Measurements from ENCODE around the gene SLCO1B1.

GRCh38 chr12:21190016-21190415, 59.0 kb downstream of the SLCO1B1 start:
- TF ChIP-seq, protein P1, sequence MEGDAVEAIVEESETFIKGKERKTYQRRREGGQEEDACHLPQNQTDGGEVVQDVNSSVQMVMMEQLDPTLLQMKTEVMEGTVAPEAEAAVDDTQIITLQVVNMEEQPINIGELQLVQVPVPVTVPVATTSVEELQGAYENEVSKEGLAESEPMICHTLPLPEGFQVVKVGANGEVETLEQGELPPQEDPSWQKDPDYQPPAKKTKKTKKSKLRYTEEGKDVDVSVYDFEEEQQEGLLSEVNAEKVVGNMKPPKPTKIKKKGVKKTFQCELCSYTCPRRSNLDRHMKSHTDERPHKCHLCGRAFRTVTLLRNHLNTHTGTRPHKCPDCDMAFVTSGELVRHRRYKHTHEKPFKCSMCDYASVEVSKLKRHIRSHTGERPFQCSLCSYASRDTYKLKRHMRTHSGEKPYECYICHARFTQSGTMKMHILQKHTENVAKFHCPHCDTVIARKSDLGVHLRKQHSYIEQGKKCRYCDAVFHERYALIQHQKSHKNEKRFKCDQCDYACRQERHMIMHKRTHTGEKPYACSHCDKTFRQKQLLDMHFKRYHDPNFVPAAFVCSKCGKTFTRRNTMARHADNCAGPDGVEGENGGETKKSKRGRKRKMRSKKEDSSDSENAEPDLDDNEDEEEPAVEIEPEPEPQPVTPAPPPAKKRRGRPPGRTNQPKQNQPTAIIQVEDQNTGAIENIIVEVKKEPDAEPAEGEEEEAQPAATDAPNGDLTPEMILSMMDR (conservative IDR thresholded peaks at IDR 0.05; ENCODE audit: low read length), result no peak
- TF ChIP-seq EZH2phosphoT487 (IDR thresholded peaks at IDR 0.05; ENCODE audit: borderline replicate concordance, low read depth, low read length), result no peak
